LNCAP (cell line): Measurements from ENCODE around the gene LENG8.
A peak's percentile ranks its signal among the peaks of the same experiment; 100 is the strongest.

Experiments used
- TF ChIP-seq, protein P1 (sequence below): fragments of 450-650 bp; IDR thresholded peaks from 2 replicates; pipeline ENCODE4 v1.5.1; 2017; ENCODE audit warnings: mild to moderate bottlenecking

LENG8 gene

DNA sequence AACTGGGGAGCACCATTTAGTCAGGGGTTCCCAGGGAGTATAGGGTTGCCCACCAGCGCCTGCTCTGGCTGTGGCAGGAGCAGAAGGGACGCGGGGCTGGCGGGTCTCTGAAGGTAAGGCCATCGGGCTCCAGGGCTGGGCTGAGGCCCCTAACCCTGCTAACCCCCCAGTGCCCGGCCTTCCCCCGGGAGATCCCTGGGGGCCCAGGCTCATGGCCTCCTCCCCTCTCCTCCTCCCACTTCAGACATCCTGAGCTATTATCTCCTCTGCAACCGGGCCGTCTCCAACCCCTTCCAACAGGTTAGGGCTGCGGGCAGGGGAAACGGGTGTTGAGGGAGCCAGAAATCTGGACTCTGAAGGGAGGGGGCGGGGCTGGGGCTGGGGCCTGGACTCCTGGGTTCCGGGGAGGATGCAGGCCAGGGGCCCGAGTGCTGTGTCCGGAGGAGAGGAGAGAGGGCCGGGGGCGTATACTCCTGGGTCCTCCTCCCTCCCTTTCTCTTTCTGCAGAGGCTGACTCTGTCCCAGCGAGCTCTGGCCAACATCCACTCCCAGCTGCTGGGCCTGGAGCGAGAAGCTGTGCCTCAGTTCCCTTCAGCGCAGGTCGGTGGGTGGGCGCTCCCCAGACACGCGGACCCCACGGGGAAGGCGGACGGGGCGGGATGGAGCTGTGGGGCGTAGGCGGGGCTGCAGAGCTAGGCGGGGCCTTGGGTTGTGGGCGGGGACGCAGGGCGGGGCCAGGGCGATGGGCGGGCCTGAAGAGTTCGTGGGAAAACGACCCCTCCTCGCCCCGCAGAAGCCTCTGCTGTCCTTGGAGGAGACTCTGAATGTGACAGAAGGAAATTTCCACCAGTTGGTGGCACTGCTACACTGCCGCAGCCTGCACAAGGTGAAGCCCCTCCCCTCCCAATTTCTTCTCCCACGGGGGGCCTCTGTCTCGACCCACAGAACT is 18.4 kb upstream of the LENG8 start:
- TF ChIP-seq, protein P1, sequence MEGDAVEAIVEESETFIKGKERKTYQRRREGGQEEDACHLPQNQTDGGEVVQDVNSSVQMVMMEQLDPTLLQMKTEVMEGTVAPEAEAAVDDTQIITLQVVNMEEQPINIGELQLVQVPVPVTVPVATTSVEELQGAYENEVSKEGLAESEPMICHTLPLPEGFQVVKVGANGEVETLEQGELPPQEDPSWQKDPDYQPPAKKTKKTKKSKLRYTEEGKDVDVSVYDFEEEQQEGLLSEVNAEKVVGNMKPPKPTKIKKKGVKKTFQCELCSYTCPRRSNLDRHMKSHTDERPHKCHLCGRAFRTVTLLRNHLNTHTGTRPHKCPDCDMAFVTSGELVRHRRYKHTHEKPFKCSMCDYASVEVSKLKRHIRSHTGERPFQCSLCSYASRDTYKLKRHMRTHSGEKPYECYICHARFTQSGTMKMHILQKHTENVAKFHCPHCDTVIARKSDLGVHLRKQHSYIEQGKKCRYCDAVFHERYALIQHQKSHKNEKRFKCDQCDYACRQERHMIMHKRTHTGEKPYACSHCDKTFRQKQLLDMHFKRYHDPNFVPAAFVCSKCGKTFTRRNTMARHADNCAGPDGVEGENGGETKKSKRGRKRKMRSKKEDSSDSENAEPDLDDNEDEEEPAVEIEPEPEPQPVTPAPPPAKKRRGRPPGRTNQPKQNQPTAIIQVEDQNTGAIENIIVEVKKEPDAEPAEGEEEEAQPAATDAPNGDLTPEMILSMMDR: peak; percentile 31; the same call in 1 of the 2 replicates

DNA sequence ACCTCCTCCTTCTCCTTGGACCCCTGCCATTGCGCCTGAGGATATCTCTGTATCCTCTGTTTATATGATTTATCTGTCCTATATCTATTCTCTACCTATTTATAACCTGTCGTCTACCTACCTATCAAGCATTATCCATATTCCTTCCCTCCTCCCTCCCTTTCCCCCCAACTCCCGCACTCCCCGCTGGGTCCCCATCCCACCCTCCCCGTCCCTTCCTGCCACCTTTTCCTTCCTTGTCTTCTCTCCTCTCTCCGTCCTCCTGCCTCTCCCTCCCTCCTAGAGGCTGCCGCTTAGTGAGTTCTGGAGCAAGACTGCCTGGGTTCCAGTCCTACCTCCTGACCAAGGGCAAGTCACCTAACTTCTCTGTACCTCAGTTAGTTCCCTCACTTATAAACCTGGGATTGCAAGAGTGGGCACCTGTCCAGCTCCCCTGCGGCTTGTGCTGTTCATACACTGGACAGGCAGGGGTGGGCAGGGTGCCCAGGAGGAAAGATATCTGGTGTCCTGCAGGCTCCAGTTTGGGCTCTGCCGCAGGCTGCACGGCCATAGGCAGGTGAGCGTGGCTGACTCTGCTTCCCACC is 17.7 kb upstream of the LENG8 start:
- TF ChIP-seq, protein P1: no peak

DNA sequence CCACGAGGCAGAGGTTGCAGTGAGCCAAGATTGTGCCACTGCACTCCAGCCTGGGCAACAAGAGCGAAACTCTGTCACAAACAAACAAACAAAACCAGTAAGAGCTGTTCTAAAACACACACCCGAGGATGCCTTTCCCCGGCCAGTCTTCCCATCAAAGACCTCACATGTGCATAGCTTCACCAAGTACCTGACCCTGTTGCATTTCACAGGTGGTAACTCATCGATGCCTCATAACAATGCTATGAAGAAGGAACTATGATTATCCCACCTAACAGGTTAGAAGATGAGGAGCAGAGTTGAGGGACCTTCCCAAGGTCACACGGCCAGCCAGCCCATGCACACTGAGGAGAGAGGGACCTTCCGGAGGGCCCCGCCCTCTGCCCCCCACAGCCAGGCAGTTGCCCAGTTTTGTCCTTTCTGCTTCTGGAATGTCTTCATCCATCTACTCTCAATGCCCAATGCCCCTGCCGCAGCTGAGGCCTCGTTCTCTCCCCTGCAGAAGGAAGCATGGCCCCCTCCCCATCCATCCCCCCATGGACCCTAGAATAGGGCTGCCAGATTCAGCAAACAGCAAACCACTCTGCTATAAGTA is 16.8 kb upstream of the LENG8 start:
- TF ChIP-seq, protein P1: no peak

DNA sequence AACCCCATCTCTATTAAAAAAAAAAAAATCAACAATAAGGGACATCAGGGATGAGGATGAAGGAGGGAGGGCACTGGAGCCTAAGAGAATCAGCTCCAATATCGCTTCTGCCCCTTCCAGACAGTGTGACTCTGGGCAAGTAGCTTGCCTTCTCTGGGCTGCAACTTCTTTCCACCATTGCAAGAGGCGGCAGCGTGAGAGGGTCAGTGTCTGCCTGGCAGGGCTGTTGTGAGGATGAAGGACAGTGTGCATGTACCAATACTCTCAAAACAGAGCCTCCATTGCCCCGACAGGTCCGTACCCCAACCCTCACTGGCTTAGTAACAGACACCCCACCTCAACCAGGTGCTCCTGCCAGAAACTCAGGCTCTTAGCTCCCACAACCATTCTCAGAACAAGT is 15.3 kb upstream of the LENG8 start:
- TF ChIP-seq, protein P1: no peak

DNA sequence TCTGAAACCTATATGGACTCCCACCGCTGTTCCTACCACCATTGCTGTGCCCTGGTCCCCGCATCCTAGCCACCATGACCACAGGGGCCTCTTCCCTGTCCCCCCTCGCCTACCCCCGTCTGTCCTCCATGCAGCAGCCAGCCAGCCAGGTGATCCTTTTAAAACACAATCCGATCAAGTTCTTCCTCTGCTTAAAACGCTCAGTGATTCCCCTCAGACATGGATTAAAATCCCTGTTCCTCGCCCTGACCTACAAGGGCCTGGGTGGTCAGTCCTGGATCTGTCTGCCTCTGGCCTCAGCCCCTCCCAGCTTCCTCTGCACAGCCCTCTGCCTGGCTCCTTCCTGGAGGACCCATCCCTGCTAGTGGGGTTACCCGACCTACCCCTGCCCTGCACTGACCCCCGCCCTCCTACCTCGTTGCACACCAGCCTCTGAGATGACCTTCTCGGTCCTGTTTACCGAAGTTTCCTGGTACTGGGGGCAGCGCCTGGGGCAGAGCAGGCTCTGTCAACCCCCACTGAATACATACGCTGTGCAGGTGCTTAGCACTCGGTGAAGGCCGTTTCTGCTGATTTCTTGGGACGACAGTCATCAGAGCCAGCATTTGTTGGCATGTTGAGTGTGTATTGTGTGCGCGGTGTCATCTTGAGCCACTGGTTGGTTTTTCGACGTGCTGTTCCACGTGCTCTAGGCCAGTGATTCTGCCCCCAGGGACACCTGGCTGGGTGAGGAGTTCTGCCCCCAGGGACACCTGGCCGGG is 14.7 kb upstream of the LENG8 start:
- TF ChIP-seq, protein P1: no peak

DNA sequence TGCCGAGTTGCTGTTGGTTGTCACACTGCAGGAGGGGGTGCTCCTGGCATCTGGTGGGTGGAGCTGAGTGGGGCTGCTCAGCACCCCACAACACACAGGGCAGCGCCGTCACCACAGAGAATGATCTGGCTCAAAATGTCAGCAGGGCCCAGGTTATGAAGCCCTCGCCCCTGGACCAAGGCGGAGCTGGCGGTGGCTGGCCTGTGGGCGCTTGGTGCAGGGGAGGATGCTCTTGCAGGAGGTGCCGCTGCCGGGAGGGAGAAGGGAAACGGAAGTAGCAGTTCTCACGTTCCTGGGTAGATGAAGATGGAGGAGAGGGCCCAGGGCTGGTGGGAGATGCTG is 14.2 kb upstream of the LENG8 start:
- TF ChIP-seq, protein P1: no peak

DNA sequence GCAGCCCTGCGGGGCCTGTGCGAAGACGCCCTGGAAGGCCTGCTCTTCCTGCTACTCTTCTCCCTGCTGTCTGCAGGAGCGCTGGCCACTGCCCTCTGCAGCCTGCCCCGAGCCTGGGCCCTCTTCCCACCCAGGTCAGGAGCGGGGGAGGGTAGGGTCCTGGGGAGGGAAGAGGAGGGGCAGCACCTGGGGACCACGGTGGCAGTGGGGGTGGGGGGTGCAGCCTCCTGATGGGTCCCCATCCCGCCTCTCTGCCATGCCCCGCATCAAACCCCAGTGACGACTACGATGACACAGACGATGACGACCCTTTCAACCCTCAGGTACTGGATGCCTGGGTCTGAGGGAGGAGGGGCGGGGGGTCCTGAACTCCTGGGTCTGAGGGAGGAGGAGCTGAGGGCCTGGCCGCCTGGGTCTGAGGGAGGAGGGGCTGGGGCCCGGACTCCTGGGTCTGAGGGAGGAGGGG is 13.4 kb upstream of the LENG8 start:
- TF ChIP-seq, protein P1: no peak
